GM13976 (cell line): ENCODE data around the gene EPS15.
"Not testable (repeated sequence)": the region's sequence is repeated elsewhere in the genome, so short reads cannot be mapped to it uniquely, and the experiment has no call there.

ENCODE experiments used
- DNase-seq: peaks from one replicate; pipeline ENCODE4 v3.0.0; 2012; ENCODE audit warnings: low spot score
- in situ Hi-C: fragments of 300-500 bp; cut with MboI; formaldehyde crosslinking; loops from one replicate; pipeline ENCODE4 v1.12.0; 2022; ENCODE audit warnings: low sequenced_read_pairs, mixed read lengths, inconsistent platforms; ENCODE audit not compliant: unreplicated experiment
- TF ChIP-seq, protein P1 (sequence below): IDR thresholded peaks from 2 replicates; pipeline ENCODE4 v1.5.1; 2012; ENCODE audit warnings: borderline replicate concordance, mild to moderate bottlenecking; ENCODE audit not compliant: insufficient read depth; ENCODE audit errors: extremely low read depth, missing control alignments, control extremely low read depth

EPS15 gene

DNA sequence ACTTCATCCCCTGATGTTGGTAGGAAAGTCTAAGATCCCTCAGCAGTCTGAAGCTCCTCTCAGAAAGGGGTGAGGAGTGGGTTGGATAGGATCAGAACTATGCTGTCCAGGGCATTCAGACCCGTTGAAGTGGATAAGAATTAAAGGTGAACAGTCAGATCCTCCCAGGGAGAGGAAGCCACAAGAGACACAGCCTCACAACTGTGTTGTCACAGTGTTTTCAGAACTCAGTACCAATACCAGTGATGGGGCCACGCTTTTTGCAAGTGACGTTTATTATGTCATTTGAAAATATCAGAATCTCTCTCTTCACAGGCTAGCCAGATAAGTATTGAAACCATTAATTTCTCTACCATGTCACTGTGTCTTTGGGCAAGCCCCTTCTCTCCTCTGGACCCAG is 15.4 kb upstream of the EPS15 start:
- TF ChIP-seq, protein P1, sequence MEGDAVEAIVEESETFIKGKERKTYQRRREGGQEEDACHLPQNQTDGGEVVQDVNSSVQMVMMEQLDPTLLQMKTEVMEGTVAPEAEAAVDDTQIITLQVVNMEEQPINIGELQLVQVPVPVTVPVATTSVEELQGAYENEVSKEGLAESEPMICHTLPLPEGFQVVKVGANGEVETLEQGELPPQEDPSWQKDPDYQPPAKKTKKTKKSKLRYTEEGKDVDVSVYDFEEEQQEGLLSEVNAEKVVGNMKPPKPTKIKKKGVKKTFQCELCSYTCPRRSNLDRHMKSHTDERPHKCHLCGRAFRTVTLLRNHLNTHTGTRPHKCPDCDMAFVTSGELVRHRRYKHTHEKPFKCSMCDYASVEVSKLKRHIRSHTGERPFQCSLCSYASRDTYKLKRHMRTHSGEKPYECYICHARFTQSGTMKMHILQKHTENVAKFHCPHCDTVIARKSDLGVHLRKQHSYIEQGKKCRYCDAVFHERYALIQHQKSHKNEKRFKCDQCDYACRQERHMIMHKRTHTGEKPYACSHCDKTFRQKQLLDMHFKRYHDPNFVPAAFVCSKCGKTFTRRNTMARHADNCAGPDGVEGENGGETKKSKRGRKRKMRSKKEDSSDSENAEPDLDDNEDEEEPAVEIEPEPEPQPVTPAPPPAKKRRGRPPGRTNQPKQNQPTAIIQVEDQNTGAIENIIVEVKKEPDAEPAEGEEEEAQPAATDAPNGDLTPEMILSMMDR = no peak
- in situ Hi-C loops = loop anchor here (25.0 kb wide), 1 partner anchor 572 kb away; the partner anchor contains the start of genes CDKN2C and FAF1
- DNase-seq = no peak

DNA sequence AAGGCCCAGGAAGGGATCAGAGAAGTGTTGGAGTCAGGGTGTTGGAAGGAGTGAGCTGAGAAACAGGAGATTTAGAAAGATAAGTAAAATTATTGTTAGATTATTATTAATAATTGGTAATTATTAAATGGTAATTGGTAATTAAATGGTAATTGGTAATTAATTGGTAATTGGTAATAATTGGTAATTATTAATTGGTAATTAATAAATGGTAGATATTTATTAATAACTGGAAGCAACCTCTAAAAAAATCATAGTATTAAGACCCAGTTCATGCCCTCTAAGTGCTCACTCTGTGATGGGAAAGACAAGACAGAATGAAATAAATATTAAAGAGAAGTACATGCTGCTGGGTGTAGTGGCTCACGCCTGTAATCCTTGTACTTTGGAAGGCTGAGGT is 13.8 kb upstream of the EPS15 start:
- in situ Hi-C loops = loop anchor here (25.0 kb wide), 1 partner anchor 571 kb away; the partner anchor contains the start of genes CDKN2C and FAF1
- TF ChIP-seq, protein P1 = no peak
- DNase-seq = no peak

DNA sequence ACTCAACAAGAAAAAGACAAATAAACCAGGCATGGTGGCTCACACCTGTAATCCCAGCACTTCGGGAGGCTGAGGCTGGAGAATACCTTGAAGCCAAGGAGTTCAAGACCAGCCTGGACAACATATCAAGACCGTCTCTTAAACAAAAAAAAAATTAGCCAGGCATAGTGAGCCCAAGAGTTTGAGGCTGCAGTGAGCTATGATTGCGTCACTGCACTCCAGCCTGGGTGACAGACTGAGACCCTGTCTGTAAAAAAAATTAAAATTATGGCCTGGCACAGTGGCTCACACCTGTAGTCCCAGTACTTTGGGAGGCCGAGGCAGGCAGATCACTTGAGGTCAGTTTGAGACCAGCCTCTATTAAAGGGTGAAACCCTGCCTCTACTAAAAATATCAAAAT is 11.4 kb upstream of the EPS15 start:
- in situ Hi-C loops = loop anchor here (25.0 kb wide), 1 partner anchor 568 kb away; the partner anchor contains the start of genes CDKN2C and FAF1
- DNase-seq = not testable (repeated sequence)

DNA sequence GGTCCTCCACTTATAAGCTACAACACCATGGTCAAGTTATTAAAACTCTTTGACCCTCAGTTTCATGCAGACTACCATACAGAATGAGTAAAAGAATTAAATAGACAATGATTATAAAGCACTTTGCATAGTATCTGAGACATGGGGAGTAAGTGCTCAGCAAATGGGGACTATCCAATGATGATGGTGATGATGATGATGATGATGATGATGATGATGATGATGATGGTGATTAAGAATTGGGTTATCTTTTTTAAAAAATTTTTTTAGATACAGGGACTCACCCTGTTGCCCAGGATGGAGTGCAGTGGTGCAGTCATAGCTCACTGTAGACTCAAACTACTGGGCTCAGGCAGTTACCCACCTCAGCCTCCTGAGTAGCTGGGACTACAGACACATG is 8.1 kb upstream of the EPS15 start:
- DNase-seq = no peak
- in situ Hi-C loops = loop anchor here (25.0 kb wide), 1 partner anchor 565 kb away; the partner anchor contains the start of genes CDKN2C and FAF1
- TF ChIP-seq, protein P1 = no peak

DNA sequence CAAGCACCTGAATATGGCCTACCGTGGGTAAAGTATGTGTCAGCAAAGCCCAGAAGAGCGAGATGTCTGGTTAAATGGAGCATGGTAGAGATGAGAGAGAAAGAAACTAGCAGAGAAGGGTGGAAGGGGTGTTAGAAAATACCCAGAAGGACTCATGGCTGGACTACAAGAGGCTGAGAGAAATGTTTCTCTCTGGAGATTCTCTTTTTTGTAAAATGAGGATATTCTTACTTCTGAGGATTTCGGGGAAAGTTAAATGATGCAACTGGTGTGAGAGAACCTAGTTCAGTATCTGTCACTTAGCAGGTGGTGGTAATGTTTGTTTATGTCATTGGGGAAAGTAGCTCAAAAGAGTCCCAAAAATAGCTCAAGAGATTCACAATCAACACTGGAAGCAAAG is 7.2 kb upstream of the EPS15 start:
- TF ChIP-seq, protein P1 = no peak
- DNase-seq = no peak
- in situ Hi-C loops = loop anchor here (25.0 kb wide), 1 partner anchor 564 kb away; the partner anchor contains the start of genes CDKN2C and FAF1

DNA sequence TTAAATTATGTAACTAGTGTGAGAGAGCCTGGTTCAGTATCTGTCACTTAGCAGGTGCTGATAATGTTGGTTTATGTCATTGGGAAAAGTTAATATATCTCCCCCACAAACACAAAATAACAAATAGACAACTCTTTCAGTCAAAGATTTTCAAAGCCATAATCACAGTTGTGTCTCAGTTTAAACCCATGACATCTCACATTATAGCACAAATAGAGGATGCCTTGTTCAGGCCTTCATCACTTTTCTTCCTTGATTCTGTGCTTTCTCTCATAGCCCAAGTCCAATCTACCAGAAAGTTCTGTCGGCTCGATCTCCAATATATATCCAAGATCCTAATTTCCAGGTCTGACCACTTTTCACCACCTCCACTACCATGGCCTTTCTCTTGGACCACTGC is 6.2 kb upstream of the EPS15 start:
- in situ Hi-C loops = loop anchor here (25.0 kb wide), 1 partner anchor 563 kb away; the partner anchor contains the start of genes CDKN2C and FAF1
- TF ChIP-seq, protein P1 = no peak
- DNase-seq = no peak

DNA sequence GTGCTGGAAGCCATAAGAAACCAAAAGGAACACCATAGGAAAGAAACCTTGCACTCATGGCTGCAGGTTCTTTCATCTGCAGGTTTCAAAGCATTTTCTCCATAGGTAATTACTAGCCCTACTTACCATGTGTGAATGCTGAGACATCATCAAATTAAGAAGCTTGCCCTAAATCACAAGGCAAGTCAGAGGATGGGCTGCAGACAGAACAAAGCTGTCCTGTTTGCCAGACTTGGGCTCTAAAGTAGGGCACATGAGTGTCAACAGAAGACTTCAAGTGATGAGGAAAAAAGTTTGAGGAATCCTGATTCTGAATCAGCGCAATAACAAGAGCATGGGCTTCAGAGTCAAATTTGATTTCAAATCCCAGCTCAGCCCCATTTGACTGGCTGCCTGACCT is 5.8 kb upstream of the EPS15 start:
- TF ChIP-seq, protein P1 = no peak
- in situ Hi-C loops = loop anchor here (25.0 kb wide), 1 partner anchor 563 kb away; the partner anchor contains the start of genes CDKN2C and FAF1
- no peak for DNase-seq
